ENCODE results near the gene TTLL11.

TTLL11 gene

GRCh38 chr9:122051351-122052321 lies 41.5 kb downstream of the TTLL11 start:
- no peak for DNase-seq (ENCODE audit: low read depth)

- no peak for DNase-seq (ENCODE audit: low read depth)
Observed at GRCh38 chr9:122050167-122050566, 42.9 kb downstream of the TTLL11 start.

- DNase-seq (ENCODE audit: low read depth), result no peak
Observed at GRCh38 chr9:122042056-122042455, 51.1 kb downstream of the TTLL11 start.

- DNase-seq (ENCODE audit: low read depth), result no peak
Observed at GRCh38 chr9:122040561-122041242, 52.4 kb downstream of the TTLL11 start.

GRCh38 chr9:122039234-122039633 lies 53.9 kb downstream of the TTLL11 start:
- no peak for DNase-seq (ENCODE audit: low read depth)

- no peak for DNase-seq (ENCODE audit: low read depth)
Observed at GRCh38 chr9:122036988-122037387, 56.1 kb downstream of the TTLL11 start.

GRCh38 chr9:122036408-122036807 lies 56.7 kb downstream of the TTLL11 start:
- DNase-seq (ENCODE audit: low read depth), result no peak

GRCh38 chr9:122033775-122034373 lies 59.2 kb downstream of the TTLL11 start:
- DNase-seq (ENCODE audit: low read depth), result no peak

GRCh38 chr9:122032346-122032745 lies 60.8 kb downstream of the TTLL11 start:
- no peak for DNase-seq (ENCODE audit: low read depth)

GRCh38 chr9:122031776-122032175 lies 61.3 kb downstream of the TTLL11 start:
- no peak for DNase-seq (ENCODE audit: low read depth)

- DNase-seq (ENCODE audit: low read depth), result no peak
Observed at GRCh38 chr9:122031157-122031556, 62.0 kb downstream of the TTLL11 start.

GRCh38 chr9:122030357-122030756 lies 62.8 kb downstream of the TTLL11 start:
- no peak for DNase-seq (ENCODE audit: low read depth)

- no peak for DNase-seq (ENCODE audit: low read depth)
Observed at GRCh38 chr9:122029898-122030297, 63.2 kb downstream of the TTLL11 start.

GRCh38 chr9:122028089-122028488 lies 65.0 kb downstream of the TTLL11 start:
- DNase-seq (ENCODE audit: low read depth), result no peak

GRCh38 chr9:122020398-122020797 lies 72.7 kb downstream of the TTLL11 start:
- DNase-seq (ENCODE audit: low read depth), result no peak

- DNase-seq (ENCODE audit: low read depth), result no peak
Observed at GRCh38 chr9:122016744-122017143, 76.4 kb downstream of the TTLL11 start.

- DNase-seq (ENCODE audit: low read depth), result no peak
Observed at GRCh38 chr9:122016309-122016708, 76.8 kb downstream of the TTLL11 start.

- DNase-seq (ENCODE audit: low read depth), result no peak
Observed at GRCh38 chr9:122015170-122015821, 77.8 kb downstream of the TTLL11 start.

GRCh38 chr9:122011818-122012498 lies 81.2 kb downstream of the TTLL11 start:
- no peak for DNase-seq (ENCODE audit: low read depth)

- DNase-seq (ENCODE audit: low read depth), result no peak
Observed at GRCh38 chr9:122008559-122008958, 84.5 kb downstream of the TTLL11 start.

GRCh38 chr9:122007837-122008236 lies 85.3 kb downstream of the TTLL11 start:
- DNase-seq (ENCODE audit: low read depth), result no peak

GRCh38 chr9:122005597-122005996 lies 87.5 kb downstream of the TTLL11 start:
- no peak for DNase-seq (ENCODE audit: low read depth)
